GM18511 (cell line): ENCODE results near the gene CCDC138.
A peak's percentile ranks its signal among the peaks of the same experiment; 100 is the strongest.

Experiments
- ATAC-seq: cut with Tn5 transposase; IDR thresholded peaks from one replicate; pipeline ENCODE4 v1.9.1; 2021; ENCODE audit warnings: mild to moderate bottlenecking, moderate library complexity; ENCODE audit not compliant: unreplicated experiment

Gene CCDC138

DNA sequence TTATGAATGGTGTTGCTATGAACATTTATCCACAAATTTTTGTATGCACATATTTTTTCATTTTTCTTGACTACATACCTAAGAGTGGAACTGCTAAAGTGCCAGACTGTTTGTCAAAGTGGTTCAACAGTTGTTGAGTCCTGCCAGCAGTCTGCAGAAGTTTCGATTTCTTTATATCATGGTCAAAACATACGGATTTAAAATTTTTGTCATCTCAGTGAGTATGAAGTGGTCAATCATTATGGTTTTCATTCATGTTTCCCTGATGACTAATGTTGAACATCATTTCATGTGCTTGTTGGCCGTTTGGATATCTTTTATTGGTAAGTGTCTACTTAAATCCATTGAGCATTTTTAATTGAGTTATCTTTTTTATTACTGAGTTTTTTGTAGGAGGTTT, 39.2 kb downstream of the CCDC138 start:
- no peak for ATAC-seq

DNA sequence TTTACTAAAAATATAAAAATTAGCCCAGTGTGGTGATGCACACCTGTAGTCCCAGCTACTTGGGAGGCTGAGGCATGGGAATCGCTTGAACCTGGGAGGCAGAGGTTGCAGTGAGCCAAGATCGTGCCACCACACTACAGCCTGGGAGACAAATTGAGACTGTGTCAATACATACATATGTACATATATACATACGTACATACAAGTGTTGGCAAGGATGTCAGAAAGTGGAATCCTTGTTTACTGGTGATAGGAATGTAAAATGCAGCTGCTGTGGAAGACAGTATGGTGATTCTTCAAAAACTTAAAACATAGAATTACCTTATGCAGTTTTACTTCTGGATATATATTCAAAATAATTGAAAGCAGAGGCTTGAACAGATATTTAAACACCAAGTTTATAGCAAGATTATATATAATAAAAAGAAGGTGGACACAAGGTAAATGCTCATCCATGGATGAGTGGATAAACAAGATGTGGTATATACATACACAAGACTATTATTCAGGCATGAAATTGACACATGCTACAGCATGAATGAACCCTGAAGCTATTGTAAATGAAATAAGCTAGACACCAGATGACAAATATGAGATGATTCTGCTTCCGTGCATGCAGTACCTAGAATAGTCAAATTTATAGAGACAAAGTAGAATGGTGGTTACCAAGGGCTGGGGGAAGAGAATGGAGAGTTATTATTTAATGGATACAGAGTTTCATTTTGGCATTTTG, 43.2 kb downstream of the CCDC138 start:
- ATAC-seq = no peak

DNA sequence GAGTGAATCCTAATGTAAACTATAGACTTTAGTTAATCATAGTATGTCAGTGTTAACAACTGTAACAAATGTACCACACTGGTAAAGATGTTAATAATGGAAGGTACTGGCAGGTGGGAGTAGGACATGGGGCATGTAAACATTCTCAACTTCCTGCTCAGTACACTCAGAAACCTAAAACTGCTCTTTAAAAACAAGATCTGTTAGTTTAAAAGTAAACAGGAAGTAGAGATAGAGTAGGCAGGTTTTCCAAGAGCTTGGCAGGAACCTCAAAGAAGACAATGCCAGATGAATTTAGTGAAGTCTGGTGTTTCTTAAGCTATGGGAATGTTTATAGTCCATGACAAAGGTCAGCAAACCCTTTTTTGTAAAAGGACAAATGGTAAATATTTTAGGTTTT, 46.6 kb downstream of the CCDC138 start:
- ATAC-seq = no peak

DNA sequence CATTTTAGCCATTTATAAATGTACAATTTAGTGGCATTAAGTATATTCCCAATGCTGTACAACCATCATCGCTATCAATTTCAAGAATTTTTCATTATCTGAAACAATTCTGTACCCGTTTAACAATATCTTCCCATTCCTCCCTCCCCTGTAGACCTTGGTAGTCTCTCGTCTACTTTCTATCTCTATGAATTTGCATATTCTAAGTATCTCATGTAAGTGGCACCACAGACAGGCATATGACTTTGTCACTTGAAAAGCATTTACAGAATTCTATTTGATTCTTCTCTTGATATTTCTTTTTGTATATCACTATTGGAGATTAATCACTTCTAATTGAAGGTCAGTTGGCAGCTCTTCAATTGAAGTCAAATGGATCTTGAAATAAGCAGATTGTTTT, 48.0 kb downstream of the CCDC138 start:
- no peak for ATAC-seq

GRCh38 chr2:108835040-108835439, 48.5 kb downstream of the CCDC138 start:
- ATAC-seq = no peak

DNA sequence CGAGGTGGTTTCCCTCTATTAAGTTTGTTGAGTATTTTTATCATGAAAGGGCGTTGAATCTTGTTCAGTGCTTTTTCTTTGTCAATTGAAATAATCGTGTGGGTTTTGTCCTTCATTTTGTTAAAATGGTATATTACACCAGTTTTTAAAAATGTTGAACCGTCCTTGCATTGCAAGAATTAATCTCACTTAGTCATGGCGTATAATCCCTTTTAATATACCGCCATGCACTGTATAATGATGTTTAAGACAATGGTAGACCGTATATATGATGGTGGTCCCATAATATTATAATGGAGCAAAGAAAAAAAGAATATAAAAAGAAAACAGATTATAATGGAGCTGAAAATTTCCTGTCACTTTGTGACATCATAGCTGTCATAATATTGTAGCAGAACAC, 50.6 kb downstream of the CCDC138 start:
- ATAC-seq = no peak

DNA sequence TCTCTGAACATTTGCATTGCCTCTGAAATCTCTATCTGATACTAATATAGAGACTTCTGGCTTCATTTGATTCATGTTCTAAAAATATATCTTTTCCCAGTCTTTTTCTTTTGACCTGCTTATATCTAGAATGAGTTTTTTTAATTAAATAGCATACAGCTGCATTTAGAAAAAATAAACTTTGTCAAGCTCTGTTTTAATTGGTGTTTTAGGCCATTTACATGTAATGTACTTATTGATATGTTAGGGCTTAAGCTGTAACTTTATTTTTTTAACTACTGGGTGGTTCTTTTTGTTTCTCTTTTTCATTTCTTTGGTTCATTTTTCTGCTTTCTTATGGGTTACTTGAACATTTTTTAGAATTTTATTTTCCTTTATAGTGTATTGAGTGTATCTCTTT, 54.9 kb downstream of the CCDC138 start:
- ATAC-seq = no peak

GRCh38 chr2:108845923-108846322, 59.4 kb downstream of the CCDC138 start:
- ATAC-seq = no peak

DNA sequence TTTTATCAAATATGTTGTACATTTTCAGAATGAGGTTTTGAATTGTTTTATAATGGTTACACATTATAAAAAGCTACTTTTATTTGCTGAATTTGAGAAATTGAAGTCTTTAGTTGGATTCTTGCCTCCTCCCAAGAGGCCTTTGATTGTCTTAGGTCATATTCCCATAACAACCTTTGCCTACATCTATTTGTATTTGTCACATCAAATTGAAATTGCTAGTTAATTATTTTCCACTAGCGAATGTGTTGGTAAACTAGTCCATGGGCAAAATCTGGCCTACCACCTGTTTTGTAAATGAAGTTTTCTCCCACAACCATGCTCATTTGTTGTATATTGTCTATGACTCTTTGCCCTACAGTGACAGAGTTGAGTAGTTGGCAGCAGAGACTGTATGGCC, 60.4 kb downstream of the CCDC138 start:
- ATAC-seq = no peak

- no peak for ATAC-seq
These were observed 65.8 kb downstream of the CCDC138 start for GRCh38 chr2:108852375-108852774.

DNA sequence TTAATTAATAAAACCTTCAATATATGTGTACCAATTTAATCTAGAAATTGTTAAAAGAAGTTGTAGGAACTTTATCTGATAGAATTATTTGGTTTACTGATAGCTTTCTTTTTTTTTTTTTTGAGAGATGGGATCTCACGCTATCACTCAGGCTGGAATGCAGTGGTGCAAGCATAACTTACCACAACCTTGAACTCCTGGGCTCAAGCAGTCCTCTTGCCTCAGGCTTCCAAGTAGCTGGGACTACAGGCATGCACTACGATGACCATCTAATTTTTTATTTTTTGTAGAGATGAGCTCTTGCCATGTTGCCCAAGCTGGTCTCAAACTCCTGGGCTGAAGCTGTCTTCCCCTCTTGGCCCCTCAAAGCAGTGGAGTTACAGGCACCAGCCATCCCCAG, 66.8 kb downstream of the CCDC138 start:
- no peak for ATAC-seq

GRCh38 chr2:108854484-108854883, 67.9 kb downstream of the CCDC138 start:
- ATAC-seq = no peak

- ATAC-seq = peak; percentile 65
These were observed 68.6 kb downstream of the CCDC138 start for GRCh38 chr2:108855194-108855593.

- ATAC-seq = no peak
These were observed 72.3 kb downstream of the CCDC138 start for GRCh38 chr2:108858894-108859293.

DNA sequence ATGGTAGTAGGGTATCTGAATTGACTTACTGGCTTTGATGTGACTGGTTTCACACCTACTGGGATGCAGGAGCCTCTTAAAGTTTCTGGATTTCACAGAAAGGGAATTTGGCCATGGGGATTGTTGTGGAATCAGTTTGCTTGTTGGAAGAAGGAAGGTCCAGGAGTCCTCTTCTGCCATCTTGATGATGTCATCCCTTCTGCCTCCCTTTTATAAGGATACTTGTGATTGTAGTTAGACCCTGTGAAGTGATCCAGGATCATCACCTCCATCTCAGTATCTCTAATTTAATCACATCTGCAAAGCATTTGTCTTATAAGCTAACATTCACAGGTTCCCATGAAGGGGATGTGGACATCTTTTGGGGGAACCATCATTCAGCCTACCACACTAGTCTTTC, 79.5 kb downstream of the CCDC138 start:
- no peak for ATAC-seq

GRCh38 chr2:108868911-108869310, 82.3 kb downstream of the CCDC138 start:
- no peak for ATAC-seq

- no peak for ATAC-seq
These were observed 83.0 kb downstream of the CCDC138 start for GRCh38 chr2:108869542-108869941.

DNA sequence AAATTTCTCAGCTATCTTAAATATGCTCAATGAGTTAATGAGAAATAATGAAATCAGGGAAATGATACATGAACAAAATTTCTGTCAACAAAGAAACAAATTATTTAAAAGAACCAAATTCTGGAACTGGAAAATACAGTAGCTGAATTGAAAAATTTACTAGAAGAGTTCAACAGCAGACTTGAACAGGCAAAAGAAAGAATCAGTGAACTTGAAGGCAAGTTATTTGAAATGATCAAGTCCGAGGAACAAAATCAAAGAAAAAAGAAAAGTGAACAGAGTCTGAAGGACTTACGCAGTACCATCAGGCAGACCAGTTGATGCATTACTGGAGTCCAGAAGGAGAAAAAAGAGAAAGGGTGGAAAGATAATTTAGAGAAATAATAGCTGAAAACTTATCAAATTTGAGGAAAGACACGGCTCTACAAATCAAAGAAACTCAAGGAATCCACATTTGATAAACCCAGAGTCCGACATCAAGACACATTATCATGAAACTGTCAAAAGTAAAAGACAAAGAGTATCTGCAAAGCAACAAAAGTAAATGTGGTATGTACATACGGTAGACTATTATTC, 83.6 kb downstream of the CCDC138 start:
- no peak for ATAC-seq

GRCh38 chr2:108877506-108877905, 90.9 kb downstream of the CCDC138 start:
- ATAC-seq = no peak

DNA sequence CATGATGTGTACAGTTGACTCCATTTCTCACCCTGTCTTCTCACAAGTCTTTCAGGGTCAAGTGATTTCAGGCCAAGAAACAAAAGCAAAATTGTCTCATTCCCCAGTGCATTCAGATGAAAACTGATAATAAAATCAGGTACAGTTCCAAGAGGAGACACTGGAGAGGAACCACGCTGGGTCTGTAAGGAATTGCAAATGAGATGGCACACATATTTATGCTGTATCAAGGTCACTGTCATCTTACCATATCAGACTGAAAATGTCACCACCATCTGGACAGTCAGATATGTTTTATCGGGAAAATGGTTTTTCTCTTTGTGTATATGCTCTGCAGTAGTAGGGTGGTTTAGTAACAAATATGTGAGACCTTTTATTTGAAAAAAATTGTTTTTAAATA, 91.7 kb downstream of the CCDC138 start:
- no peak for ATAC-seq

GRCh38 chr2:108884619-108885018, 98.0 kb downstream of the CCDC138 start:
- no peak for ATAC-seq

DNA sequence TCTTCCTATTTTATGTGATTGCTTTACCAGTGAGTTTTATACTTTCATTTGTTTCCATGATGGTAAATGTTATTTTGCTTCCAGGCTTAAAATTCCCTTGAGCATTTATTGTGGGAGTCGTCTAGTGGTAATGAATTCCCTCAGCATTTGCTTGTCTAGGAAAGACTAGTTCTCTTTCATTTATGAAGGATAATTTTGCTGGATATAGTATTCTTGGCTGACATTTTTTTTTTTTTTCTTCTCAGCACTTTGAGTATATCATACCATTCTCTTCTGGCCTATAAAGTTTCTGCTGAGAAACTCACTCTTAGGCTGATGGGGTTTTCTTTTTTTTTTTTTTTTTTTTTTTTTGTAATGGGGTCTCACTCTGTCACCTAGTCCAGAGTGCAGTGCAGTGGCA, 103.3 kb downstream of the CCDC138 start:
- no peak for ATAC-seq

- ATAC-seq = no peak
These were observed 106.7 kb downstream of the CCDC138 start for GRCh38 chr2:108893277-108893676.
